Cerebellar cortex (tissue), 1 donor: ENCODE data around the gene ADRA2B.
A peak's percentile ranks its signal among the peaks of the same experiment; 100 is the strongest.
"Not testable (repeated sequence)": the region's sequence is repeated elsewhere in the genome, so short reads cannot be mapped to it uniquely, and the experiment has no call there.

Source experiments
- DNase-seq: peaks from one replicate; pipeline ENCODE4 v3.0.0-alpha.2; 2015; ENCODE audit warnings: low spot score

ADRA2B gene

GRCh38 chr2:96067902-96068581 lies 48.3 kb downstream of the ADRA2B start:
- not testable (repeated sequence) for DNase-seq

DNA sequence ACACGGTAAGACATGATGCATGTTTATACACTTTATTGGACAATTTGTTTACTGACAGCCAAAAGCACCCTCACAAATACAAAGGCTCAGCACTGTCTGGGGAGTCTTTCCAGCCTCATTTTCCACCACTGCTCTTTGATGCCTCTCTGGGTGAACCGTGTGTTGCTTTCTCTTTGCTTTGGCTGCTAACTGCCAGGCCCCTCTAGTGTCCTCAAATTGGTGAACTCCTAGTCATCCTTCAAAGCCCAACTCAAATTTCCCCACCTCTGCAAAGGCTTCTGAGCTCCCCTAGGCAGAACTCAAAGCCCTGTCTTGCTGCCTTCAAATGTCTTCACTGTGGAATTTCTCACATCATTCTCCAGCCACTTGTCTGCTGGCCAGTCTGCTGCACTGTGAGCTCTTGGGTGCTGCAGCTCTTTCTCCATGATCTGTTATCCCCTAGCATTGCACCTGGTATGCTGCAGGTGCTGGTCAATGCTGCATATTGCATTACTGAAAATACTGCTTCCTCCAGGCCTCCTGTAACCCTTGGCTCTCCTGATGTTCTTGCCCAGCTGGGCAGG lies 49.2 kb downstream of the ADRA2B start:
- not testable (repeated sequence) for DNase-seq

- DNase-seq: not testable (repeated sequence)
Observed at GRCh38 chr2:96066511-96066910, 49.9 kb downstream of the ADRA2B start.

- not testable (repeated sequence) for DNase-seq
Observed at GRCh38 chr2:96065954-96066353, 50.4 kb downstream of the ADRA2B start.

DNA sequence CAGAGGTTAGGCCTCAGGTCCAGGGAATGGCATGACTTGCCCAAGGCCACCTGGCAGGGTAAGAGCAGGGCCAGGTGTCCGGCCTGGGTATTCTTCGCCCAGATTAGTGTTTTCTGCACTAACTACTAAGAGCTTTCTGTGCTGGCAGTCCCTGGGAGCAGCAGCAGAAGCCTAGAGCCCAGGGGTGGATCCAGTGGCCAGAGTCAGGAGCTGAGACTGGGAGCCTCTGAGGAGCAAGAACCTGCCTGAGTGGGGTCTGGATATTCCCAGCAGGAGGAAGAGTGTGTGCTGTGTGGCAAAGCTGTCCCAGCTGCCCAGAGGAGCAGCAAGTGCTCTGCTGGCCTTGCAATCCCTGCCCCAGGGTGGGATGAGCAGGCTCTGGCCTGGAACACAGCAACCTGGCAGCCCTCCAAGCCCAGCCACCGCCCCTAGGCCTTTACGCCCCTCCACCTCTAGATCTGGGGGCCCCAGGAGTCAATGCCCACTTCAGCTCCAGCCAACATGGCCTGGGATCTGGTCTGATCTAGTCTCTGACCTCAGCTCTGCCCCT lies 50.9 kb downstream of the ADRA2B start:
- DNase-seq: no peak

GRCh38 chr2:96064760-96065159 lies 51.6 kb downstream of the ADRA2B start:
- not testable (repeated sequence) for DNase-seq

DNA sequence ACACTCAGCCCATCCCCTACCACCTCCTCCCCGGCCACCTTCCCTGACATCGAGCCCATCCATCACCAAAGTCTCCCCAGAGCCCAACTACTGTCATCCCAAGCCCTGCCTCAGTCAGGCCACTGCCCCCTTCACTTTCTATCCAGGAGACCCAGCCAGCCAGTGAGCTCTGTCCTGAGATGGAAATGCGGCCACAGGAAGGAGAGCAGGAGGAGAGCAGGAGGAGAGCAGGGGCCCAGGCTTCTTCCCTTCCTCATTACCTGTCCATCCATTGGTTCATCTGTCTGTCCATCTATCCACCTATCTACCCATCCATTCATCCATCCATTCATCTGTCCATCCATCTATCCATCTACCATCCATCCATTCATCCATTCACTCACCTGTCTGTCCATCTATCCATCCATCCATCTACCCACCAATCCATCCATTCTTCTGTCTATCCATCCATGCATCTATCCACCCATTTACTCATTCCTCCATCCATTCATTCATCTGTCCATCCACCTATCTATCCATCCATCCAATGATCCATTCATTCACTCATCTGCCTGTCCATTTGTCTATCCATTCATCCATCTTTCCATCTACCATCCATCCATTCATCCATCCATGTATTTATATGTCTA lies 52.2 kb downstream of the ADRA2B start:
- DNase-seq: not testable (repeated sequence)

DNA sequence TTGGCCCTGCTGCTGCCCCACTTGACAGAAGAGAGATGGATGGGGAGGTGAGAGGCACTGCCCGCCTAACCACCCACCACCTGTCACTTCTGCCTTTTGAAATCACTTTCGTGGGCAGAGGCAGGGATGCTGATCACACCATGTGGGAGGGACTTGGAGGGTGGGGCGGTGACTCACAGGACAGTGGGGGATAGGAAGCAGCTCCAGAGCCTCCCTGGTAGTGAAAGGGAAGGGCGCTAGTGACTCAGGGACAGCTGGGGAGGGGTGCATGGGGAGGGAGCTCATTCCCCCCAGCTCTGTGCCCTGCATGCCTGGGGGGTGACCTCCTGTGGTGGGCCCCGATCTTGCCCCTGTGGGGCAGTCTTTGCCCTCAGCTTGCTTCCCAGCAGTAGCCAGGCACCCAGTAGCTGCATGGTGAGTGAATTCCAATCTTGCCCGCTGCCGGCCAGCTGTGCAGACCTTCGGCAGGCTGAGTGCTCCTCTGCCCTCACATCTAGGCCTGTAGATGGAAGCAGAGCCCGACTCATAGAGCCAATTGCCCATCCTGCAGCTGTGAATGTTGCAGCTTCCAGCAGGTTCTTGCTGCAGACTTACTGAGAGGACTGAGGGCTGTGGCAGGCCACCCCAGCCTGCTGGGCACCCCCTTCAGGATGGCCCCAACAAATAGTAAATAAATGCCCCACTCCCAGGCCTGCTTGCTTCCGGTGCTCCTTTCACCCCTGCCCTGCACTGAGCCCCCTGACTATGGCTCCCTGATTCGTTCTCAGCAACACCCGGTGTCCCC lies 53.1 kb downstream of the ADRA2B start:
- DNase-seq: peak; percentile 25
